Measurements from ENCODE around the gene BROX.

Gene BROX

DNA sequence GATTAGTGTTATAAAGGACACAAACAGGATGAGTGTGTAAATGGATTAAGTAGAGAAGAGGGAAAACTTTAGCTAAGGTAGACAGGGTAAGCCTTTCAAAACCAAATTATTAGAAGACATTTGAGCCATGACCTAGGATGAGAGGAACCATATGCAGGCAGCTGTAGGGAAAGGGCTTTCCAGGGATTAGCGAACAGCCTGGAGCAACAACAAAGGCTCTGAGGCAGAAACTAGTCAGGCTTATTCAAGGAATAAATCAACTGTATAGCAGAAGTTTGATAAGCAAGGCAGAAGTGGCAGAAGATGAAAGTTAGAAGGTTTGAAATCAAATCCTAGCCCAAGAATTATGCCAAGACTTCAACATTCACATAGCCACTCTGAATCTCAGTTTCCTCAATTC is 21.3 kb upstream of the BROX start:
- H3K4me1 ChIP-seq: peaks cover 5% of the 10 kb centered on the region; the same call in 1 of the 2 replicates
- no peak overlapping the region for H3K4me3 ChIP-seq (ENCODE audit: low read depth, low read length)
- no peaks in the 10 kb centered on the region for H3K27me3 ChIP-seq
- TF ChIP-seq, protein P1, sequence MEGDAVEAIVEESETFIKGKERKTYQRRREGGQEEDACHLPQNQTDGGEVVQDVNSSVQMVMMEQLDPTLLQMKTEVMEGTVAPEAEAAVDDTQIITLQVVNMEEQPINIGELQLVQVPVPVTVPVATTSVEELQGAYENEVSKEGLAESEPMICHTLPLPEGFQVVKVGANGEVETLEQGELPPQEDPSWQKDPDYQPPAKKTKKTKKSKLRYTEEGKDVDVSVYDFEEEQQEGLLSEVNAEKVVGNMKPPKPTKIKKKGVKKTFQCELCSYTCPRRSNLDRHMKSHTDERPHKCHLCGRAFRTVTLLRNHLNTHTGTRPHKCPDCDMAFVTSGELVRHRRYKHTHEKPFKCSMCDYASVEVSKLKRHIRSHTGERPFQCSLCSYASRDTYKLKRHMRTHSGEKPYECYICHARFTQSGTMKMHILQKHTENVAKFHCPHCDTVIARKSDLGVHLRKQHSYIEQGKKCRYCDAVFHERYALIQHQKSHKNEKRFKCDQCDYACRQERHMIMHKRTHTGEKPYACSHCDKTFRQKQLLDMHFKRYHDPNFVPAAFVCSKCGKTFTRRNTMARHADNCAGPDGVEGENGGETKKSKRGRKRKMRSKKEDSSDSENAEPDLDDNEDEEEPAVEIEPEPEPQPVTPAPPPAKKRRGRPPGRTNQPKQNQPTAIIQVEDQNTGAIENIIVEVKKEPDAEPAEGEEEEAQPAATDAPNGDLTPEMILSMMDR (IDR thresholded peaks at IDR 0.05; ENCODE audit: low read depth, low read length): no peak
- peaks cover 20% of the 10 kb centered on the region for H3K36me3 ChIP-seq
- no peak for DNase-seq
- H3K9me3 ChIP-seq: no peaks in the 10 kb centered on the region

DNA sequence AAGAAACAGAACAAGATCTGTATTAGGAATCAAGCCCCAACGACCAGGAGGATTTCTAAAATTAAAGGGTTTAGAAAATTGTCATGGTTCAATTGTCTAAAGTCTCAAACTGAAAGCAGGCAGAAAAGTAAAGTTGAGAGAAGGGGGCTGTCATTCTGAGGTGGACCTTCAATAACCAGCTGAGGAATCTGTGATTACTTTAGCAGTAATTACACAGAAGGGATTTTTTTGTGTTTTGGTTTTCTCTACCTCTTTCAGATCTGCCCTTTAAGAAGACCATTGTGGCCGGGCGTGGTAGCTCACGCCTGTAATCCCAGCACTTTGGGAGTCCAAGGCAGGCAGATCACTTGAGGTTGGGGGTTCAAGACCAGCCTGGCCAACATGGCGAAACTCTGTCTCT is 17.4 kb upstream of the BROX start:
- H3K4me3 ChIP-seq (ENCODE audit: low read depth, low read length): no peak overlapping the region
- H3K9me3 ChIP-seq: no peaks in the 10 kb centered on the region
- no peaks in the 10 kb centered on the region for H3K27me3 ChIP-seq
- peaks cover 5% of the 10 kb centered on the region; the same call in 1 of the 2 replicates for H3K4me1 ChIP-seq
- no peak for DNase-seq
- peaks cover 11% of the 10 kb centered on the region; the same call in 1 of the 2 replicates for H3K36me3 ChIP-seq
- TF ChIP-seq, protein P1 (IDR thresholded peaks at IDR 0.05; ENCODE audit: low read depth, low read length): no peak

DNA sequence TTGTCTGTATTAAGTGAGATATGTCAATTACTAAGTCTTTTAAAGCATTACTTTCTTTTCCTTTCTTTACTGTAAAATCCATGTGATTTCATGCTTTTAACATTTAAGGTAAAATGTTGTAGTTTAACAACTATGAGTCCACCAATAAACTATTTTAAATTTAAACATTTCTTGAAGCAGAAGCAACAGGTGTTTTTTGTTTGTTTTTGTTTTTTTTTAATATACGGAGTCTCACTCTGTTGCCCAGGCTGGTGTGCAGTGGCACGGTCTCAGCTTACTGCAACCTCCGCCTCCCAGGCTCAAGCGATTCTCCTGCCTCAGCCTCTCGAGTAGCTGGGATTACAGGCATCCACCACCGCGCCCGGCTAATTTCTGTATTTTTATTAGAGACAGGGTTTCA is 15.6 kb upstream of the BROX start:
- Histone ChIP-seq H3K9me3 (no peaks in the 10 kb centered on the region), H3K36me3 (peaks cover 8% of the 10 kb centered on the region; the same call in 1 of the 2 replicates), H3K27me3 (no peaks in the 10 kb centered on the region), H3K4me3 (ENCODE audit: low read depth, low read length) (no peak overlapping the region), H3K4me1 (peaks cover 5% of the 10 kb centered on the region; the same call in 1 of the 2 replicates)
- DNase-seq: no peak
- TF ChIP-seq, protein P1 (IDR thresholded peaks at IDR 0.05; ENCODE audit: low read depth, low read length): no peak

DNA sequence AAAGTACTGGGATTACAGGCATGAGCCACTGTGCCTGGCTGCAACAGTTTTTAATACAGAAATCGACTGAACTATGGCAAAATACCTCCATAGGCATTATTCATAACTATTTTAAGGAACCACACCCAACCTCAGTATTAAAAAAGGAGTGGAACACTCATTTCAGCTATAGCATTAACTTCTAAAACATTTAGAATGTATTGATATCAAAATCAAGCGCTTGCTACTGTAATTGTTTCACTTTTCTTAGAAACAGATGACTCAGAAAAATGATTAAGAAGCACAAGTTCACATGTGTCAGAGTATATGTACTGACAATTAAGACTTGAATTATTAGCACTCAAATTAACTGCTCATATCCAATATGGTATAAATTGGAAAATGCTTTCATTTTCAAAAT is 15.2 kb upstream of the BROX start:
- TF ChIP-seq, protein P1 (IDR thresholded peaks at IDR 0.05; ENCODE audit: low read depth, low read length): no peak
- no peak overlapping the region for H3K4me3 ChIP-seq (ENCODE audit: low read depth, low read length)
- no peaks in the 10 kb centered on the region for H3K27me3 ChIP-seq
- peaks cover 5% of the 10 kb centered on the region; the same call in 1 of the 2 replicates for H3K4me1 ChIP-seq
- peaks cover 8% of the 10 kb centered on the region; the same call in 1 of the 2 replicates for H3K36me3 ChIP-seq
- DNase-seq: no peak
- H3K9me3 ChIP-seq: no peaks in the 10 kb centered on the region

DNA sequence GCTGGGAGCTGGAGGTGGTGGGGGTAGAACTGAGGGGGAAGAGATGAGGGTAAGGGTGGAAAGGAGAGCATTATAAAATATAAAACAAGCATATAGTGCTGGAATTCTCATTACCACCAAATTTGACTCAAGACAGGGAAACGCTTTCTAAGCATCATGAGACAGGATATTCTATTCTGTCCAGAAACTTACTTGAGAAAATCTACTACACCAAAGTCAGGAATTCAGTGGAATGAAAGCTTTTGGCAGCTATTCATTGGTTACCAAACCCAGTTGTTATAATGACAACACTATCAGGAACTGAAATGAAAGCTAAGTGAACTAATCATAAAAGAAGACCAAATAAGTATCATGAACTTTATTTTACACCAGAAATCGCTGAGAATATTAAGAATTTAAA is 14.5 kb upstream of the BROX start:
- Histone ChIP-seq H3K27me3 (no peaks in the 10 kb centered on the region), H3K36me3 (peaks cover 8% of the 10 kb centered on the region; the same call in 1 of the 2 replicates), H3K4me3 (ENCODE audit: low read depth, low read length) (no peak overlapping the region), H3K4me1 (peaks cover 5% of the 10 kb centered on the region; the same call in 1 of the 2 replicates), H3K9me3 (no peaks in the 10 kb centered on the region)
- TF ChIP-seq, protein P1 (IDR thresholded peaks at IDR 0.05; ENCODE audit: low read depth, low read length): no peak
- DNase-seq: no peak

DNA sequence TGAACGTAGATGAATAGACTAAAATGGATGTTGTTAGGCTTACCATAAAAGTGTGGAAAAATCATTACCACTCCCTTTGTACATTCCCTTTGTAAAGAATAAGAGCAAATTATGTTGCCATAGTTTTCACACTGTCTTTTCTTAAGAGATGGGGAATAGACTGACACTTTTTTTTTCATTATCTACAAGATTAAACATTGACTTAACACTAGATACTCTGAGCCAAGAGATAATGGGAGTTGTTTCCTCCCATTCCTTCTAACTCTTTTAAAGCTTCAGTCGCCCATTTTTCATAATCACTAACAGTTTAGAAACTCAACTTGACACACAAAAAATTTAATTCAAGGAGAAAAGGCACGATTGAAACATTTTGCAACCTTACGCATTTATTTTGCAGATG is 10.2 kb upstream of the BROX start:
- no peaks in the 10 kb centered on the region for H3K36me3 ChIP-seq
- H3K4me1 ChIP-seq: no peaks in the 10 kb centered on the region
- DNase-seq: no peak
- H3K27me3 ChIP-seq: no peaks in the 10 kb centered on the region
- TF ChIP-seq, protein P1 (IDR thresholded peaks at IDR 0.05; ENCODE audit: low read depth, low read length): no peak
- H3K4me3 ChIP-seq (ENCODE audit: low read depth, low read length): no peak overlapping the region
- H3K9me3 ChIP-seq: no peaks in the 10 kb centered on the region; the same call in 1 of the 2 replicates

Measured in BE2C (cell line).